Measurements from ENCODE around the gene SCO2.
A peak's percentile ranks its signal among the peaks of the same experiment; 100 is the strongest.

SCO2 gene

GRCh38 chr22:50518606-50519005, 6.8 kb downstream of the SCO2 start:
- no peak for DNase-seq

GRCh38 chr22:50517495-50518260, 7.7 kb downstream of the SCO2 start:
- no peak for DNase-seq

- DNase-seq: no peak
Measured at GRCh38 chr22:50516891-50517290, 8.5 kb downstream of the SCO2 start.

DNA sequence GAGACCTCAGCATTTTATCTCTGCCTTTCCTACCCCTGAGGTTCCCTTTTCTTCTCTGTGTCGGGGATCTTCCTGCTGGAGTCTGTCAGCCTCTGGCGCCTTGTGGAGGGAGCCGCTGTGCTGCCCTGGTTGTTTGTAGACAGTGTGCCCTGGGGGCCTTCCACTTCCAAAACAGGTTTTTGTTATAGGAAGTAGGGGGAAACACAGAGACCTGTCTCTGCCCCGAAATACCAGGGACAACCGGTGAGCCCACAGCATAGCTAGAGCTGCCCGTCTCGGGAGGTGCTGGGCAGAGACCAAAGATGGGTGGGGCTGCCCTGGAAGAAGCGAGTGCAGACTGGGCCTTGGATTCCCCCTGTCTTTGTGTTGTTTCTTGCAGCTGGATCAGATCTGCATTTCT, 9.3 kb downstream of the SCO2 start:
- DNase-seq: no peak

DNA sequence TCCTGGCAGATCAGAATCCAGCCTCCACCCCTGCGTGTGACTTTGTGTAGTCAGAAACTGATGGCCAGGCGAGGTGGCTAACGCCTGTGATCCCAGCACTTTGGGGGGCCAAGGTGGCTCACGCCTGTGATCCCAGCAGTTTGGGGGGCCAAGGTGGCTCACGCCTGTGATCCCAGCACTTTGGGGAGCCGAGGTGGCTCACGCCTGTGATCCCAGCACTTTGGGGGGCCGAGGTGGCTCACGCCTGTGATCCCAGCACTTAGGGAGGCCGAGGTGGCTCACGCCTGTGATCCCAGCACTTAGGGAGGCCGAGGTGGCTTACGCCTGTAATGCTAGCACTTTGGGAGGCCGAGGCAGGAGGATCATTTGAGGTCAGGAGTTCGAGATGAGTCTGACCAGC, 12.2 kb downstream of the SCO2 start:
- DNase-seq: no peak

DNA sequence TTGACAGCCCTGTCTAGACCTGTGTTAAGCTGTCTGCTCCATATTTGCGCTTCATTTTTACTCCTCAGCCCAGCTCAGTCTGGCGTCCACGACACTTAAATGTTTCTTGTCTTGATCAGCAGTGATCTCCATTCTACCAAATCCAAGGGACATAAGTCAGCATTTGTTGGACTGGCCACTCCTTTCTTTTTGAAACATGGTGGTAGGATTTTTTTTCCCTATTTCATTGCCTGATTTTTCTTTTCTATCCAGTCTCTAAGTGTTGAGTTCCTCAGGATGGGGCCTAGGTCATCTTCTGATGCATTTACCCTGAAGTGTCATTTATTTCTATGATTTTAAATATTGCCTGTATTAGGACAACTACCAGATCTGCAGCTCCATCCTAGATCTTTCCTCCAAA, 16.5 kb downstream of the SCO2 start:
- DNase-seq: no peak

- peak in 1 of 2 experiments; percentile 92 for DNase-seq
Measured at GRCh38 chr22:50507991-50508884, 17.2 kb downstream of the SCO2 start, which contains the start of gene NCAPH2. TSS of gene NCAPH2 (plus strand) at chr22:50508224. CDS start at chr22:50508338, 114 bp downstream.

DNA sequence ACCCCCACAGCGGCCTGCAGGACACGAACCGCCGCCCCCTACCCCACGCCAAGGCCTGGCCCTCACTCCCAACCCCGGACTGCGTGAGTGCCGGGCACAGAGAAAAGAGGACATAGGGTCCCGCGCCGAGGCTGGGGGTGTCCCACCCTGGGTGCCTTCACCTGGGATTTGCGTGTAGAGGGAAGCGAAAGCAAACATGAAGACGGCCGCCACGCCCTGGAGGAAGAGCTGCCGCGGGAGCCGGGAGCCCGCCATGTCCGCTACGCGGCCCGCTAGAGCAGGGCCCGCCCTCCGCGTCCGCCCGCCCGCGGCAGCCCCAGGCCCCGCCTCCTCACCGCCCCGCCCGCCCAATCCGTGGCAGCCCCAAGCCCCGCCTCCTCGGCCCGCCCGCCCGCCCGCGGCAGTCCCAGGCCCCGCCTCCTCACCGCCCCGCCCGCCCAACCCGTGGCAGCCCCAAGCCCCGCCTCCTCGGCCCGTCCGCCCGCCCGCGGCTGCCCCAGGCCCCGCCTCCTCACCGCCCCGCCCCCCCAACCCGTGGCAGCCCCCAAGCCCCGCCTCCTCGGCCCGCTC, 17.9 kb downstream of the SCO2 start, which contains the start of gene LMF2:
LMF2 (minus strand) TSS at position 282 of the 570 bp plus-strand sequence; CDS start at position 255, 27 bp downstream.
- peak; percentile 42 to 89 for DNase-seq

DNA sequence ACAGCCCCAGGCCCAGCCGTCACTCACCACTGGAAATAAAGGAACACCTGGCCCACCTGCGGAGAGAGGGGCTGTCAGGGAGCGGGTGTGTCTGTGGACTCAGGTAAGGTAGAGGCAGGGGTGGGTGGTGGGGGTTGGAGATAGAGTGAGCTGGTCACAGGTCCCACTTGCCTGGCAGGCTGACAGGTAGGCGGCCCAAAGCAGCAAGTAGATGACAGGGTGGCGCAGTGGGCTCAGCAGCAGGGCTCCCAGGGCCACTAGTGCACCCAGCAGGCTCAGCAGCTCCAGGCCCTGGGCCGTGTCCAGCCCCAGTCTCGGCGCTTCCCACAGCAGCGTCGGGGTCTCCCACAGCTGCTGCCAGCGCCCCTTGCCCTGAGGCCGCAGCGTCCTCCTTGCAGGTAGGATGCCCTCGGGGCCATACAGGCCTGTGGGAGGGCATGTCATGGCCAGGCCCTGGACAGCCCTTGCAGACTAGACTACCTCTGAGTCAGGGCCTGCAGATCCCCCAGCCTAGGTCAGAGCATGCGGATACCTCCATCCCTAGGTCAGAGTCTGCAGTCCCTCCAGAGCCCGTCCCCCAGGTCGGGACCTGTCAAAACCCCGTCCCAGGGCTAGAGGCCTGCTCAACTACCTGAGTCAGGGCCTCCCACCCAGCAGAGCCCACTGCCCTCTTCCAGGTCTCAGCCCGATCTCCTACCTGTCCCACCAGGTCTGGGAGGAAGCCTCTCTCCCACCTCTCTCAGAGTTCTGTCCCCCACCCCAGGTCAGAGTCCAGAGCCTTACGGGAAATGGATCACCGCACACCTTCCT, 18.6 kb downstream of the SCO2 start:
- no peak for DNase-seq

DNA sequence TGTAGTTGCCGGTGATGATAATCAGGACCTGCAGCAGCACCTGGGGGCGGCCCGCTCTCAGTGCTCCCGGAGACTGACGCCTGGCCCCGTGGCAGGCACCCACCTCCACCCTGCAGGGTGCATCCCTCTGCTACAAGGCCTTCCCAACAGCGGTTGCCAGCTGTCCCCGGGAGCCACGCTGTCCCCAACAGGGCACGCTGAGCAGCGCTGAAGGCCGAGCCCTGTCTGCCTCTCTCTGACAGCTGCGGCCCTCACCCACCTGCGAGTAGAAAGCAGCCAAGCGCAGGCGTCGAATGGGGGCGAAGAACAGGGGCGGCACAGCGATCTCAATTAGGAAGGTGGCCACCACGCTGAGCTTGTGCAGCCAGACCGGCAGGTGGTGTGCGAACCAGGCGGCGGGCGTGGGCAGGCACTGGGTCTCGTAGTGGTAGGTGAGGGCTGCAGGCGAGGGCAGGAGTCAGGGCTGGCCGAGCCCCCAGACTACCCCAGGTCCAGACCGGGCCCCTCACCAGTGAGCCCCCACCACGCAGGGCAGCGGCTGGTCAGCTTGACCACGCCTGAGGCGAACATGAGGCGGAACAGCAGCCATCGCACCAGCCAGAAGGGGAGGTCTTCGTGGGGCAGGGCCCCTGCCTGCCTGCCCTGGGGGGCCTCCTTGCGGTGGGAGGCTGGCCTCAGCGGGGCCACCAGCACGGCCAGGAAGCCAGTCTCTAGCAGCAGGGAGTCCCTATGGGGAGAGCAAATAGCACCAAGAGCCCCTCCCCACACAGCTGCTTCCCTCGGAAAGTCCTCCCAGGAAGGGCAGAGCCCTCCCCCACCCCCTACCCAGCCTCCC, 19.4 kb downstream of the SCO2 start:
- DNase-seq: no peak

- DNase-seq: no peak
Measured at GRCh38 chr22:50505276-50505775, 20.1 kb downstream of the SCO2 start.

DNA sequence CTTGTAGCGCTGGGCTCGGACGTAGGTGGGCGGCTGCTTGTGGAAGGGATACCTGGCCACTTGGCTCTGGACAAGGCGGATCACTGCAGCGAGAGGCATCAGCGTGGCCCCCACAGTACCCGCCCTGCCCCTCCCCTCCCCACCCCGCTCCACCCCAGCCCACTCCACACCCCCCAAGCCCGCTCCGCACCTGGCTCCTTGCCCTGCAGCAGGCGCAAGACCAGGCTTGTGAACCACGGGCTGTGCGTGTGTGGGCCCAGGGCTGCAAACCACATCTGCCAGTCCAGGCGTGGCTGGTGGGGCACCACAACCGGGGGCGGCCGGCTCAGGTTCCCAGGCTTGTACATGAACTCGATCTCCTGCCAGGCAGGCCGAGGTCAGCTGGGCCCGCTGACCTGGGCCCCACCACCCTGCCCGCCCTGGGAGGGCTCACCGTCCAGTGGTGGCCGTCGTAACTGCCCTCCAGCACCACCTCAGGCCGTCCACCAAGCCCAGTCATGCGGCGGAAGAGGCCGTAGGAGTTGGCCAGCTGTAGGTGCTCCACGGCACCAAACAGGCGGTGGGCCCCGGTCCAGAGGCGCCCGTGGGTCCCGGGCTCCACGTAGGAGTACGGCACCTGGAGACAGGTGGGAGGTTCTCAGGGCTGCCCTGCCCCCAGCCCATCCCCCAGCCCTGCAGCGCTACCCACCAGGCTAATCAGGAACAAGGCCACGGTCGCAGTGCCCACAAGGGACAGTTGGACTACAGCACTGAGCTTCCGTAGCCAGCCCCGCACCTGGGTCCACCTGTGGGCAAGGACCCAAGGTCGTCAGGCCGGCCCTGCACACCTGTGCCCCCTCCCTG, 20.8 kb downstream of the SCO2 start:
- DNase-seq: no peak

- no peak for DNase-seq
Measured at GRCh38 chr22:50503475-50504145, 21.8 kb downstream of the SCO2 start.

GRCh38 chr22:50502628-50503474, 22.5 kb downstream of the SCO2 start:
- DNase-seq: no peak

DNA sequence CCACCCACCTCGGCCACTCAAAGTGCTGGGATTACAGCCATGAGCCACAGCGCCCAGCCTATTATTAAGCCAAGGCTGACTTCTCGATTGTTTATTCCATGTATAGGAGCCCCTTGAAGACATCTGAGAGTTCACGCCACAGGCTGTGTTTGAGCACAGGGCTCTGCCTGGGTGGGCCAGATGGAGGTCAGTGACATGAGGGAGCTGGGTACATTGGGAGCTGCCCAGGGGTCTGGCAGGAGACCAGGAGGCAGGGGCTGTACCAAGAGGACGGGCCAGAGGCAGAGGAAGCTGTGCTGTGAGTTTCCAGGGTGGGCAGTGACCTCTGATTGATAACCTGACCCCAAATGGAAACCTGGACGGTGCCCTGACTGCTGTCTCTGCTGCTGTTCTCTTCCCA, 23.3 kb downstream of the SCO2 start:
- no peak for DNase-seq

GRCh38 chr22:50500452-50500851, 24.9 kb downstream of the SCO2 start:
- DNase-seq: no peak

GRCh38 chr22:50498322-50498890, 27.0 kb downstream of the SCO2 start:
- DNase-seq: peak in 1 of 2 experiments; percentile 39

- no peak for DNase-seq
Measured at GRCh38 chr22:50497093-50497492, 28.3 kb downstream of the SCO2 start.

All from cerebellar nuclear complex (tissue), 1 donor.